ENCODE measurements around the gene ARHGAP8.

DNA sequence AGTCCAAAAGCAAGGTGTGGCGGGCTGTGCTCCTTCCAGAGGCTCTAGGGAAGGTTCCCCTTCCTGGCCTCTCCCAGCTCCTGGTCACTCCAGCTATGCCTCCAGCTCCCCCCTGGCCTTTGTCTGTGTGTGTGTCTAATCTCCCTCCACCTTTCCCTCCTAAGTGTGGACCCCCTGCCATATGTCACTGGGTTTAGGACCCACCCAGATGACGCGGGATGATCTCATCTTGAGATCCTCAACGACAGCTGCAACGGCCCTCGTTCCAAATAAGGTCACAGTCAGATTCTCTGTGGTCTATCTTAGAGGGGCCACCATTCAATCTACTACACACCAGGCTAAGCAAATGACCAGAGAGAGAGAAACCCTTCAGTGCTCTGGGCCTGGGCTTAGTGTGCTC, 107.9 kb downstream of the ARHGAP8 start:
- no peak for TF ChIP-seq POLR2A (IDR thresholded peaks at IDR 0.05)
- TF ChIP-seq, protein P1, sequence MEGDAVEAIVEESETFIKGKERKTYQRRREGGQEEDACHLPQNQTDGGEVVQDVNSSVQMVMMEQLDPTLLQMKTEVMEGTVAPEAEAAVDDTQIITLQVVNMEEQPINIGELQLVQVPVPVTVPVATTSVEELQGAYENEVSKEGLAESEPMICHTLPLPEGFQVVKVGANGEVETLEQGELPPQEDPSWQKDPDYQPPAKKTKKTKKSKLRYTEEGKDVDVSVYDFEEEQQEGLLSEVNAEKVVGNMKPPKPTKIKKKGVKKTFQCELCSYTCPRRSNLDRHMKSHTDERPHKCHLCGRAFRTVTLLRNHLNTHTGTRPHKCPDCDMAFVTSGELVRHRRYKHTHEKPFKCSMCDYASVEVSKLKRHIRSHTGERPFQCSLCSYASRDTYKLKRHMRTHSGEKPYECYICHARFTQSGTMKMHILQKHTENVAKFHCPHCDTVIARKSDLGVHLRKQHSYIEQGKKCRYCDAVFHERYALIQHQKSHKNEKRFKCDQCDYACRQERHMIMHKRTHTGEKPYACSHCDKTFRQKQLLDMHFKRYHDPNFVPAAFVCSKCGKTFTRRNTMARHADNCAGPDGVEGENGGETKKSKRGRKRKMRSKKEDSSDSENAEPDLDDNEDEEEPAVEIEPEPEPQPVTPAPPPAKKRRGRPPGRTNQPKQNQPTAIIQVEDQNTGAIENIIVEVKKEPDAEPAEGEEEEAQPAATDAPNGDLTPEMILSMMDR (IDR thresholded peaks at IDR 0.05): no peak

Measured in prostate gland (tissue), 2 donors.